H1 (cell line): Measurements from ENCODE around the gene MKI67. TPM values are rescaled to one million over a fixed set of nuclear protein-coding genes. Genes with fewer than 3 reads are reported as not detected.

Source experiments
- CTCF ChIA-PET: fragments of 300-600 bp; sonication (Branson Sonifier 250); formaldehyde crosslinking; loops from one replicate; lab custom pipeline; 2021; ENCODE audit not compliant: partially characterized antibody; lab: Charles Lee
- POLR2A ChIA-PET: fragments of 300-600 bp; sonication (Branson Sonifier 250); formaldehyde crosslinking; loops from one replicate; lab custom pipeline; 2021; ENCODE audit warnings: inconsistent platforms; ENCODE audit not compliant: partially characterized antibody; lab: Charles Lee
- DNase-seq, 2 experiments: peaks; one replicate each; pipeline versions ENCODE4 v3.0.0 to v3.0.0-alpha.2; 2010 to 2022; ENCODE audit warnings: low spot score in 2 of 2, low read depth in 1 of 2, mixed read lengths in 1 of 2
- FAIRE-seq: peaks from 2 replicates; lab custom pipeline; 2011; peaks lifted over from hg19 to GRCh38; lab: Jason Lieb, UNC
- H2AFZ ChIP-seq: 2 replicates; pipeline ENCODE4 v1.8.1; 2012; ENCODE audit warnings: low read length, inconsistent platforms
- H2AK5ac ChIP-seq: 2 replicates; pipeline ENCODE4 v1.6.1; 2013; ENCODE audit warnings: low read depth, low read length
- H2BK120ac ChIP-seq: replicated peaks from 2 replicates; pipeline ENCODE3; 2013; ENCODE audit warnings: low read depth, low read length, inconsistent platforms
- H2BK12ac ChIP-seq: 2 replicates; pipeline ENCODE4 v1.6.1; 2013; ENCODE audit warnings: low read depth, low read length
- H2BK15ac ChIP-seq: 2 replicates; pipeline ENCODE4 v1.6.1; 2013; ENCODE audit warnings: low read length
- H2BK20ac ChIP-seq: 2 replicates; pipeline ENCODE4 v1.6.1; 2013; ENCODE audit warnings: low read length
- H2BK5ac ChIP-seq: 2 replicates; pipeline ENCODE4 v1.6.1; 2013; ENCODE audit warnings: low read depth, low read length
- H3K14ac ChIP-seq: 2 replicates; pipeline ENCODE4 v1.6.1; 2013; ENCODE audit warnings: inconsistent platforms; ENCODE audit not compliant: insufficient read length
- H3K18ac ChIP-seq: 2 replicates; pipeline ENCODE4 v1.6.1; 2013; ENCODE audit warnings: low read length; ENCODE audit errors: extremely low read depth
- H3K23ac ChIP-seq: 2 replicates; pipeline ENCODE4 v1.6.1; 2013; ENCODE audit warnings: inconsistent platforms; ENCODE audit not compliant: insufficient read length
- H3K23me2 ChIP-seq: 2 replicates; pipeline ENCODE4 v1.6.1; 2013; ENCODE audit warnings: low read depth, low read length
- H3K27ac ChIP-seq: 2 replicates; pipeline ENCODE4 v1.6.1; 2011; ENCODE audit warnings: low read depth, low read length, inconsistent platforms
- H3K27me3 ChIP-seq, 4 experiments: replicated peaks in 1 of 4; 1 replicate in 1 of 4; 2 replicates in 3 of 4; pipeline versions ENCODE4 v1.6.1 to v1.8.1; 2011 to 2013; ENCODE audit warnings: low read length in 3 of 4, mild to moderate bottlenecking in 3 of 4, inconsistent platforms in 2 of 4, mixed read lengths in 2 of 4, moderate library complexity in 1 of 4; ENCODE audit not compliant: control insufficient read depth in 3 of 4, insufficient read depth in 3 of 4; ENCODE audit errors: extremely low read depth in 1 of 4
- H3K36me3 ChIP-seq, 4 experiments: 2 replicates each; pipeline versions ENCODE4 v1.6.1 to v1.8.1; 2011 to 2013; ENCODE audit warnings: mild to moderate bottlenecking in 4 of 4, low read length in 3 of 4, moderate library complexity in 2 of 4, control low read depth in 1 of 4, inconsistent platforms in 1 of 4; ENCODE audit not compliant: insufficient read depth in 4 of 4, control insufficient read depth in 2 of 4
- H3K4ac ChIP-seq: replicated peaks from 2 replicates; pipeline ENCODE3; 2013; ENCODE audit warnings: low read length, low read depth, mixed read lengths, inconsistent platforms; ENCODE audit not compliant: insufficient read length
- H3K4me1 ChIP-seq, 4 experiments: replicated peaks in 1 of 4; 1 replicate in 1 of 4; 2 replicates in 3 of 4; pipeline versions ENCODE4 v1.6.1 to v1.8.1; 2011 to 2013; ENCODE audit warnings: low read length in 3 of 4, inconsistent platforms in 2 of 4, mixed read lengths in 1 of 4; ENCODE audit not compliant: insufficient read depth in 4 of 4, control insufficient read depth in 3 of 4
- H3K4me2 ChIP-seq, 2 experiments: 2 replicates each; pipeline versions ENCODE4 v1.6.1 to v1.8.1; 2011 to 2013; ENCODE audit warnings: low read depth in 2 of 2, low read length in 2 of 2, control low read depth in 1 of 2, inconsistent platforms in 1 of 2, mild to moderate bottlenecking in 1 of 2; ENCODE audit not compliant: insufficient read depth in 1 of 2
- H3K4me3 ChIP-seq, 4 experiments: fragments of 200-600, 300-600 bp in 1 of 4; sonication (generic), shearing (Covaris generic), sonication (Bioruptor Twin) in 1 of 4; 2 replicates each; pipeline versions ENCODE4 v1.5.1 to v1.8.1; 2011 to 2016; ENCODE audit warnings: low read length in 4 of 4, low read depth in 3 of 4, control low read depth in 2 of 4, inconsistent platforms in 2 of 4, mild to moderate bottlenecking in 2 of 4, mixed read lengths in 1 of 4, moderate library complexity in 1 of 4; ENCODE audit not compliant: insufficient read depth in 2 of 4; ENCODE audit errors: extremely low read depth in 1 of 4
- H3K56ac ChIP-seq: replicated peaks from 2 replicates; pipeline ENCODE3; 2013; ENCODE audit warnings: low read depth, mild to moderate bottlenecking, mixed read lengths, low read length, inconsistent platforms; ENCODE audit not compliant: insufficient read length
- H3K79me1 ChIP-seq: 2 replicates; pipeline ENCODE4 v1.6.1; 2013; ENCODE audit warnings: low read depth, low read length, control low read depth
- H3K79me2 ChIP-seq, 2 experiments: 2 replicates each; pipeline versions ENCODE4 v1.6.1 to v1.8.1; 2012 to 2013; ENCODE audit warnings: low read length in 2 of 2, mild to moderate bottlenecking in 2 of 2, inconsistent platforms in 1 of 2; ENCODE audit not compliant: insufficient read depth in 2 of 2, control insufficient read depth in 1 of 2
- H3K9ac ChIP-seq, 4 experiments: replicated peaks in 1 of 4; 1 replicate in 1 of 4; 2 replicates in 3 of 4; pipeline versions ENCODE4 v1.6.1 to v1.8.1; 2011 to 2013; ENCODE audit warnings: low read depth in 3 of 4, low read length in 3 of 4, control low read depth in 2 of 4, mild to moderate bottlenecking in 2 of 4, moderate library complexity in 2 of 4, inconsistent platforms in 1 of 4; ENCODE audit errors: extremely low read depth in 1 of 4
- H3K9me3 ChIP-seq, 2 experiments: 2 replicates each; pipeline versions ENCODE4 v1.6.1 to v1.8.1; 2012 to 2013; ENCODE audit warnings: mild to moderate bottlenecking in 2 of 2, moderate library complexity in 2 of 2, control low read depth in 1 of 2, inconsistent platforms in 1 of 2, low read depth in 1 of 2, low read length in 1 of 2, mixed read lengths in 1 of 2; ENCODE audit not compliant: insufficient read depth in 2 of 2
- H4K20me1 ChIP-seq, 2 experiments: replicated peaks in 1 of 2; 2 replicates each; pipeline versions ENCODE3 to v1.8.1; 2011 to 2013; ENCODE audit warnings: inconsistent platforms in 2 of 2, low read length in 2 of 2, mild to moderate bottlenecking in 1 of 2; ENCODE audit not compliant: insufficient read depth in 2 of 2, control insufficient read depth in 1 of 2
- H4K5ac ChIP-seq: 2 replicates; pipeline ENCODE4 v1.6.1; 2013; ENCODE audit warnings: low read length, low read depth, mixed read lengths, inconsistent platforms; ENCODE audit not compliant: insufficient read length
- H4K8ac ChIP-seq: 2 replicates; pipeline ENCODE4 v1.8.0; 2013; ENCODE audit warnings: mild to moderate bottlenecking, moderate library complexity, low read length, inconsistent platforms; ENCODE audit not compliant: insufficient read depth; ENCODE audit errors: extremely low read depth
- H4K91ac ChIP-seq: replicated peaks from 2 replicates; pipeline ENCODE3; 2013; ENCODE audit warnings: low read length, mixed read lengths, inconsistent platforms; ENCODE audit not compliant: insufficient read length
- ATF2 ChIP-seq: IDR thresholded peaks from 2 replicates; pipeline ENCODE4 v1.6.1; 2012; ENCODE audit warnings: low read length, inconsistent platforms
- BCL11A ChIP-seq, 2 experiments: IDR thresholded peaks; one replicate each; pipeline ENCODE4 v1.6.1; 2011; ENCODE audit warnings: low read depth in 2 of 2, low read length in 2 of 2, mild to moderate bottlenecking in 2 of 2
- CBX8 ChIP-seq: fragments of 300-800, 300-1000 bp; sonication (generic); IDR thresholded peaks from 2 replicates; pipeline ENCODE4 v1.7.1; 2016; ENCODE audit warnings: low read depth, low read length, borderline replicate concordance
- KDM5A ChIP-seq: fragments of 200-600 bp; IDR thresholded peaks from 2 replicates; pipeline ENCODE4 v1.7.1; 2012; ENCODE audit warnings: mild to moderate bottlenecking, low read length, inconsistent platforms, mixed read lengths
- MAFK ChIP-seq: IDR thresholded peaks from 2 replicates; pipeline ENCODE4 v1.6.1; 2012; ENCODE audit warnings: low read depth, mild to moderate bottlenecking, improper control_type of control experiment, low read length
- POLR2AphosphoS5 ChIP-seq: IDR thresholded peaks from 2 replicates; pipeline ENCODE4 v1.6.1; 2011; ENCODE audit warnings: low read depth, low read length
- POU5F1 ChIP-seq: IDR thresholded peaks from 2 replicates; pipeline ENCODE4 v1.6.1; 2011; ENCODE audit warnings: low read depth, mild to moderate bottlenecking, low read length, moderate library complexity
- SIX5 ChIP-seq: IDR thresholded peaks from 2 replicates; pipeline ENCODE4 v1.6.1; 2011; ENCODE audit warnings: mild to moderate bottlenecking, low read depth, low read length
- TBP ChIP-seq: IDR thresholded peaks from 2 replicates; pipeline ENCODE4 v1.6.1; 2011; ENCODE audit warnings: low read depth, low read length, improper control_type of control experiment
- YY1 ChIP-seq: IDR thresholded peaks from 2 replicates; pipeline ENCODE4 v1.6.1; 2011; ENCODE audit warnings: low read depth, mild to moderate bottlenecking, low read length
- WGBS, 2 experiments: shearing (Covaris generic) in 1 of 2; methylation state at CpG; one replicate each; pipeline versions ENCODE4 v1.1.6 to v1.1.7; 2013 to 2015; ENCODE audit warnings: low lambda C conversion rate in 2 of 2, mixed read lengths in 2 of 2, inconsistent platforms in 1 of 2, low coverage in 1 of 2, missing lambda C conversion rate in 1 of 2; ENCODE audit not compliant: insufficient replicate concordance in 2 of 2, insufficient coverage in 1 of 2, insufficient read length in 1 of 2; ENCODE audit errors: extremely low coverage in 1 of 2, missing lambda C conversion rate in 1 of 2; 5-methylcytosine and 5-hydroxymethylcytosine counted together
- polyA plus RNA-seq, 7 experiments: library from polyadenylated mRNA; depleted of rRNA in 3 of 7; stranded (reverse) in 5 of 7; unstranded in 2 of 7; fragments of >200 nt in 5 of 7; fragments of 200-250 nt in 2 of 7; gene quantifications; 1 replicate in 5 of 7; 2 replicates in 1 of 7; 4 replicates in 1 of 7; pipeline versions ENCODE4 v1.2.1 to v1.2.3, GENCODE V29; 2011 to 2013; ENCODE audit warnings: missing spikeins in 2 of 7, mixed read lengths in 2 of 7
- total RNA-seq: library from RNA; stranded (reverse); fragmentation: NEBNext Ultra II Directional; extraction: Animal tissue kit (Norgen Biotek cat#: 25700); gene quantifications from 2 replicates; pipeline ENCODE4 v1.2.1, GENCODE V29; 2021

MKI67 gene
- total and polyA plus RNA-seq, 2 of the 8 experiments (the other 6 are each of a cell fraction or from before 2014, with no cell fraction given) = 15.8 to 85.1 TPM

- ChIA-PET POLR2A (no interaction called here), CTCF (interaction anchor here (0.8 to 2.6 kb wide), 2 partner anchors 13 to 14 kb away, joined by 3 to 19 read pairs; no protein-coding TSS in a partner anchor)
- H3K79me2 ChIP-seq = no peaks in the 10 kb centered on the region
- H3K4me1 ChIP-seq = no peaks in the 10 kb centered on the region
- FAIRE-seq = no peak
- H3K27me3 ChIP-seq = no peaks in the 10 kb centered on the region
- H3K4ac ChIP-seq = no peak overlapping the region
- no peaks in the 10 kb centered on the region for H3K79me1 ChIP-seq
- no peak overlapping the region for H3K56ac ChIP-seq
- no peak overlapping the region for H3K4me3 ChIP-seq
- H4K5ac ChIP-seq = no peak overlapping the region
- H3K27ac ChIP-seq = no peak overlapping the region
- no peak overlapping the region for H2AFZ ChIP-seq
- no peaks in the 10 kb centered on the region for H3K23me2 ChIP-seq
- peaks cover 52 to 98% (median 77%) of the 10 kb centered on the region in 4 experiments for H3K36me3 ChIP-seq
- H2BK5ac ChIP-seq = no peak overlapping the region
- 86% methylated on average over 1 of the region's 1 CpG; no CpG with 5 or more reads in 1 of the 2 experiments for WGBS, 2 experiments
- no peak overlapping the region for H2AK5ac ChIP-seq
- H3K4me2 ChIP-seq = no peak overlapping the region
- no peak overlapping the region for H3K9ac ChIP-seq
- no peak overlapping the region for H2BK15ac ChIP-seq
- TF ChIP-seq BCL11A (IDR thresholded peaks at IDR 0.05; ENCODE audit: low read depth in 2 of 2, low read length in 2 of 2) = no peak
- TF ChIP-seq POLR2AphosphoS5 = no peak
- TF ChIP-seq MAFK = no peak
- no peak for TF ChIP-seq CBX8
- no peak for TF ChIP-seq SIX5
- TF ChIP-seq KDM5A = no peak
- no peak for TF ChIP-seq ATF2
- no peak for TF ChIP-seq TBP
- no peak for TF ChIP-seq POU5F1
- TF ChIP-seq YY1 = no peak
- H2BK12ac ChIP-seq = no peak overlapping the region
- no peak overlapping the region for H3K14ac ChIP-seq
- peaks cover 3 to 5% of the 10 kb centered on the region in 2 experiments for H4K20me1 ChIP-seq
- H2BK120ac ChIP-seq = no peak overlapping the region
- no peak overlapping the region for H4K91ac ChIP-seq
- H3K18ac ChIP-seq = no peak overlapping the region
- H4K8ac ChIP-seq = no peak overlapping the region
- no peak overlapping the region for H3K23ac ChIP-seq
- no peak overlapping the region for H2BK20ac ChIP-seq
- DNase-seq = no peak
- H3K9me3 ChIP-seq = no peaks in the 10 kb centered on the region
Measured at GRCh38 chr10:128101901-128102300, 24.3 kb downstream of the MKI67 start.
